ENCODE results near the gene FBH1.

DNA sequence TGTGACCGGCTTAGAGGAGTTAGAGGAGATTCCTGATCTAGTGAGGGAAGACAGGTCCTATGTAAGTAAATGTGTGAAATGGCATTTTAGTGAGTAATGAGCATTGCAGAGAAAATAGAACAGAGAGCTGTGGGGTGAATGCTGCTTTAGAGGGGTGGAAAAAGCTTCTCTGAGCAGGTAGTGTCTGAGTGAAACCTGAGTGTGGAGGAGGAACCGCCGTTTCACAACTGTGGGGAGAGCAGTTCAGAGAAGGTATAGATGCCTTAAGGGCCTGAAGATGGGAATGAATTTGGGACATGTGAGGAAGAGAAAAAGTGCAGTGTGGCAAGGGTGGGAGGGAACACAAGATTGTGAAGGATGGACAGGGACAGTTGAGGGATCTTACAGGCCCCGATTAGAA is 21.6 kb downstream of the FBH1 start:
- TF ChIP-seq EGR1 (IDR thresholded peaks at IDR 0.05; ENCODE audit: low read depth in 2 of 2) (no peak), SP1 (IDR thresholded peaks at IDR 0.05) (no peak)
- TF ChIP-seq, protein P1, sequence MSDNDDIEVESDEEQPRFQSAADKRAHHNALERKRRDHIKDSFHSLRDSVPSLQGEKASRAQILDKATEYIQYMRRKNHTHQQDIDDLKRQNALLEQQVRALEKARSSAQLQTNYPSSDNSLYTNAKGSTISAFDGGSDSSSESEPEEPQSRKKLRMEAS (IDR thresholded peaks at IDR 0.05) = no peak
- TF ChIP-seq, protein P2, sequence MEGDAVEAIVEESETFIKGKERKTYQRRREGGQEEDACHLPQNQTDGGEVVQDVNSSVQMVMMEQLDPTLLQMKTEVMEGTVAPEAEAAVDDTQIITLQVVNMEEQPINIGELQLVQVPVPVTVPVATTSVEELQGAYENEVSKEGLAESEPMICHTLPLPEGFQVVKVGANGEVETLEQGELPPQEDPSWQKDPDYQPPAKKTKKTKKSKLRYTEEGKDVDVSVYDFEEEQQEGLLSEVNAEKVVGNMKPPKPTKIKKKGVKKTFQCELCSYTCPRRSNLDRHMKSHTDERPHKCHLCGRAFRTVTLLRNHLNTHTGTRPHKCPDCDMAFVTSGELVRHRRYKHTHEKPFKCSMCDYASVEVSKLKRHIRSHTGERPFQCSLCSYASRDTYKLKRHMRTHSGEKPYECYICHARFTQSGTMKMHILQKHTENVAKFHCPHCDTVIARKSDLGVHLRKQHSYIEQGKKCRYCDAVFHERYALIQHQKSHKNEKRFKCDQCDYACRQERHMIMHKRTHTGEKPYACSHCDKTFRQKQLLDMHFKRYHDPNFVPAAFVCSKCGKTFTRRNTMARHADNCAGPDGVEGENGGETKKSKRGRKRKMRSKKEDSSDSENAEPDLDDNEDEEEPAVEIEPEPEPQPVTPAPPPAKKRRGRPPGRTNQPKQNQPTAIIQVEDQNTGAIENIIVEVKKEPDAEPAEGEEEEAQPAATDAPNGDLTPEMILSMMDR (IDR thresholded peaks at IDR 0.05; ENCODE audit: low read depth, low read length, missing input control) = no peak
